ENCODE results near the gene SEC31A. TPM values are rescaled to one million over a fixed set of nuclear protein-coding genes. Genes with fewer than 3 reads are reported as not detected.

SEC31A gene, protein sequence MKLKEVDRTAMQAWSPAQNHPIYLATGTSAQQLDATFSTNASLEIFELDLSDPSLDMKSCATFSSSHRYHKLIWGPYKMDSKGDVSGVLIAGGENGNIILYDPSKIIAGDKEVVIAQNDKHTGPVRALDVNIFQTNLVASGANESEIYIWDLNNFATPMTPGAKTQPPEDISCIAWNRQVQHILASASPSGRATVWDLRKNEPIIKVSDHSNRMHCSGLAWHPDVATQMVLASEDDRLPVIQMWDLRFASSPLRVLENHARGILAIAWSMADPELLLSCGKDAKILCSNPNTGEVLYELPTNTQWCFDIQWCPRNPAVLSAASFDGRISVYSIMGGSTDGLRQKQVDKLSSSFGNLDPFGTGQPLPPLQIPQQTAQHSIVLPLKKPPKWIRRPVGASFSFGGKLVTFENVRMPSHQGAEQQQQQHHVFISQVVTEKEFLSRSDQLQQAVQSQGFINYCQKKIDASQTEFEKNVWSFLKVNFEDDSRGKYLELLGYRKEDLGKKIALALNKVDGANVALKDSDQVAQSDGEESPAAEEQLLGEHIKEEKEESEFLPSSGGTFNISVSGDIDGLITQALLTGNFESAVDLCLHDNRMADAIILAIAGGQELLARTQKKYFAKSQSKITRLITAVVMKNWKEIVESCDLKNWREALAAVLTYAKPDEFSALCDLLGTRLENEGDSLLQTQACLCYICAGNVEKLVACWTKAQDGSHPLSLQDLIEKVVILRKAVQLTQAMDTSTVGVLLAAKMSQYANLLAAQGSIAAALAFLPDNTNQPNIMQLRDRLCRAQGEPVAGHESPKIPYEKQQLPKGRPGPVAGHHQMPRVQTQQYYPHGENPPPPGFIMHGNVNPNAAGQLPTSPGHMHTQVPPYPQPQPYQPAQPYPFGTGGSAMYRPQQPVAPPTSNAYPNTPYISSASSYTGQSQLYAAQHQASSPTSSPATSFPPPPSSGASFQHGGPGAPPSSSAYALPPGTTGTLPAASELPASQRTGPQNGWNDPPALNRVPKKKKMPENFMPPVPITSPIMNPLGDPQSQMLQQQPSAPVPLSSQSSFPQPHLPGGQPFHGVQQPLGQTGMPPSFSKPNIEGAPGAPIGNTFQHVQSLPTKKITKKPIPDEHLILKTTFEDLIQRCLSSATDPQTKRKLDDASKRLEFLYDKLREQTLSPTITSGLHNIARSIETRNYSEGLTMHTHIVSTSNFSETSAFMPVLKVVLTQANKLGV
- 259 and 285 TPM in 2 replicates for total RNA-seq (ENCODE audit: low replicate concordance)

DNA sequence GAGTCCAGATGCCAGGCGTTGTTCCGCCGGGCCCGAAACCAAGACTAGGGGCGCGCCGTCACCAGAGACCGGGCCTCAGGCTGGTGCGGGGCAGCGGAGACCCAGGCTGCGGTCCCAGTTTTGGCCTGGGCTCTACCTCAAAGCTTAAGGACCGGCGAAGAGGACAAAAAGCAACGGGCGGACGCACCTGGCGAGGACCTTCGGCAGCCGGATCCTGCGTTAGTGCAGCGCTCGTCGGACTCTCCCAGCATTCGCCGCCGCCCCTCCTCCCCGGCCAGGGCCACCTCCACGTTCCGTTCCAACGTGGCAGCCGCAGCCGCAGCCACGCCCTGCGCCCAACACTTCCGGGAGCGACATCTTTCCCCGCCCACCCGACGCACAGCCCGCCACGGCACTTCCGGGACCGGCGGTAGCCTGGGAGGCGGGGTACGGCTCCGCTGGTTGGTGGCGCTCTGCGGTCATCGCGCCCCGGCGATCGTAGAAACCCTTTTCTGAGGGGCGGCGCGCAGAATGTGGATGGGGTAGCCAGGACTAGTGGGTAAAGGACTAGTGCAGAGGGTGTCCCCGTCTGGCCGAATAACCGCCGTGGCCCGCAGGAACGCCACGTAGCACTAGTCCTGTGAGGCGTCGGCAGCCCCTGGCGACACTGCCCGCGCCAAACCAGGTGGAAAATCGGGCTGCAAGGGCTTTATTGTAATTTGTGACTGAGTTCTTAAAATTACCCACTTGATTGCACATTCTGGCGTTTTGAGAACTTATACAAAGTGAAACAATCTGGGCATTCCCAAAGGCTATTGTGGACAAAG lies at the start of gene SEC31A:
Gene SEC31A, minus strand, starts transcription at position 253 of the 806 bp plus-strand sequence. CDS start 9,217 bp downstream, outside the sequence.

DNA sequence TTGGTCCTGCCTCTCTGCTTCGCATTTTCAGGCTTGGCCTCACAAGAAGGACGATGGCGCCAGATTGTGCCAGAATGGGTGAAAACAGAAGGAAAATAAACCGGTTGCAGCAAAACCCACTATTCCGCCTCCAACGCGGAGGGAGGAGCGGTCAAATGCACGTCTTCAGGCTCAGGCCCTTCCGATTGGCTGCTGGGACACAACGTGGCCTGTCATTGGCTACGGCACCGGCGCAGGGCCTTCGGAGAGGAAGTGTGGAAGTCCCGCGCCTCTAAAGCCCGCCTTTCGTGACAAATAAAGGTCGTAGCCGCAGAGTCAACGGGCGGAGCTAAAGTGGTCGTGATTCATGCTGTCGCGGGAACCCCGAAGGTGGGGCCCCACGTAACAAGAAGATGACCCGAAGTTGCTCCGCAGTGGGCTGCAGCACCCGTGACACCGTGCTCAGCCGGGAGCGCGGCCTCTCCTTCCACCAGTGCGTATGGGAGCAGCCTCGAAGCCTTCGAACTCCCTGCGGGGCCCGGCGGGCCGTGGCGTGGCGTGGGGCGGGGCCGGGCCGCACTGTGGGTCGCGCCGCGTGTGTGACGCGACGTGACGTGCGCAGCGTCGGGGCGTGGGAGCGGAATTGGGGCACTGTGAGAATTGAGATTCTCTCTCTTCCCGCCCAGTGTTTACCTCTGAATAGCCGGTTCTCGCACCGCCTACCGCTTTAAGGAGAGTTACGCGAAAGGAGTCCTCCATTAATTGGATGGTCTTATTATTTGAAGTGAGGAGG lies 9.6 kb upstream of the SEC31A start, which contains the start of gene THAP9:
Gene THAP9, plus strand, starts transcription at position 325 of the 772 bp plus-strand sequence. Its CDS starts 68 bp downstream, at position 393.

GRCh38 chr4:82798168-82799005 lies 92.6 kb downstream of the SEC31A start, which contains the start of gene SCD5:
Gene SCD5 (minus strand): TSS chr4:82798796. CDS start chr4:82798537, 259 bp downstream.

Other genes with a start within 250 kb of the SEC31A start
- gene SCD5, start 92.4 kb downstream of the SEC31A start, total RNA-seq (ENCODE audit: low replicate concordance): 16.0 and 26.2 TPM in 2 replicates
- 2.8 and 4.8 TPM in 2 replicates for gene THAP9, start 9.6 kb upstream of the SEC31A start, total RNA-seq (ENCODE audit: low replicate concordance)
- gene LIN54, start 119.7 kb upstream of the SEC31A start, total RNA-seq (ENCODE audit: low replicate concordance): 8.8 and 9.6 TPM in 2 replicates
- gene COPS4, start 144.0 kb upstream of the SEC31A start, total RNA-seq (ENCODE audit: low replicate concordance): 30.1 and 85.1 TPM in 2 replicates
- 0.35 TPM in 1 of 2 replicates, not detected in the other for gene PLAC8, start 223.6 kb upstream of the SEC31A start, total RNA-seq (ENCODE audit: low replicate concordance)